NCI-H345 treated with DMSO at 0.1 percent for 48 hours (cell line): ENCODE measurements around the gene ORC2.

ENCODE experiments used
- DNase-seq: peaks from one replicate; lab custom pipeline; 2025; ENCODE audit not compliant: unreplicated experiment; lab: John Stamatoyannopoulos, UW

Gene ORC2

GRCh38 chr2:200862532-200863000 lies 100.9 kb downstream of the ORC2 start:
- DNase-seq: no peak

GRCh38 chr2:200861617-200862155 lies 101.8 kb downstream of the ORC2 start:
- DNase-seq: no peak

- no peak for DNase-seq
Observed at GRCh38 chr2:200860092-200860795, 103.2 kb downstream of the ORC2 start.
